GM23338 (cell line): ENCODE results near the gene PPP4R2. TPM values are rescaled to one million over a fixed set of nuclear protein-coding genes. Genes with fewer than 3 reads are reported as not detected.
"Not testable (repeated sequence)": the region's sequence is repeated elsewhere in the genome, so short reads cannot be mapped to it uniquely, and the experiment has no call there.

Experiments
- ATAC-seq: fragments of 200-7000 bp; cut with Tn5 transposase; 3 replicates; pipeline ENCODE4 v1.9.1; 2020
- DNase-seq: peaks from one replicate; pipeline ENCODE4 v3.0.0-alpha.2; 2015; ENCODE audit warnings: low spot score
- H2AFZ ChIP-seq: fragments of 200-600 bp; sonication (generic); 2 replicates; pipeline ENCODE4 v1.8.0; 2016; ENCODE audit warnings: antibody characterized with exemption, mild to moderate bottlenecking, moderate library complexity
- H3F3A ChIP-seq: fragments of 200-600 bp; sonication (generic); replicated peaks from 2 replicates; pipeline ENCODE4 v1.8.0; 2017; ENCODE audit warnings: antibody characterized with exemption, mixed run types, low read depth
- H3K27ac ChIP-seq: fragments of 200-600 bp; sonication (generic); 2 replicates; pipeline ENCODE4 v1.6.1; 2016; ENCODE audit warnings: low read depth
- H3K27me3 ChIP-seq: fragments of 200-600 bp; sonication (generic); 2 replicates; pipeline ENCODE4 v1.8.0; 2016; ENCODE audit warnings: mild to moderate bottlenecking, mixed run types, moderate library complexity; ENCODE audit not compliant: insufficient read depth
- H3K36me3 ChIP-seq: fragments of 200-600 bp; sonication (generic); 2 replicates; pipeline ENCODE4 v1.8.0; 2016; ENCODE audit warnings: mild to moderate bottlenecking; ENCODE audit not compliant: insufficient read depth
- H3K4me1 ChIP-seq: fragments of 200-600 bp; sonication (generic); 2 replicates; pipeline ENCODE4 v1.8.0; 2016; ENCODE audit warnings: mild to moderate bottlenecking, moderate library complexity; ENCODE audit not compliant: insufficient read depth
- H3K4me2 ChIP-seq: fragments of 200-600 bp; sonication (generic); 2 replicates; pipeline ENCODE4 v1.7.1; 2017; ENCODE audit warnings: mixed run types
- H3K4me3 ChIP-seq: fragments of 200-600 bp; sonication (generic); 2 replicates; pipeline ENCODE4 v1.6.1; 2016; ENCODE audit warnings: mixed run types
- H3K79me2 ChIP-seq: fragments of 200-600 bp; sonication (generic); replicated peaks from 2 replicates; pipeline ENCODE4 v1.8.0; 2017; ENCODE audit warnings: mild to moderate bottlenecking; ENCODE audit not compliant: insufficient read depth
- H3K9me2 ChIP-seq: fragments of 200-600 bp; sonication (generic); 2 replicates; pipeline ENCODE4 v1.8.0; 2017; ENCODE audit not compliant: insufficient read depth
- H4K20me1 ChIP-seq: fragments of 200-600 bp; sonication (generic); replicated peaks from 2 replicates; pipeline ENCODE4 v1.8.0; 2017; ENCODE audit warnings: mild to moderate bottlenecking; ENCODE audit not compliant: insufficient read depth
- H3K27ac Mint-ChIP-seq: 2 replicates; pipeline ENCODE4 v1.8.0; 2020; ENCODE audit warnings: inconsistent platforms, mild to moderate bottlenecking, moderate library complexity, mixed read lengths
- H3K27me3 Mint-ChIP-seq: 3 replicates; pipeline ENCODE4 v1.8.0; 2022; ENCODE audit warnings: low read depth, mild to moderate bottlenecking, moderate library complexity, mixed read lengths, inconsistent platforms; ENCODE audit not compliant: insufficient read depth, poor library complexity
- H3K36me3 Mint-ChIP-seq: 3 replicates; pipeline ENCODE4 v1.8.0; 2021; ENCODE audit warnings: low read depth, mild to moderate bottlenecking, inconsistent platforms, moderate library complexity, mixed read lengths
- H3K4me1 Mint-ChIP-seq: 3 replicates; pipeline ENCODE4 v1.8.0; 2020; ENCODE audit warnings: mild to moderate bottlenecking, inconsistent platforms, mixed read lengths
- H3K4me3 Mint-ChIP-seq: 3 replicates; pipeline ENCODE4 v1.8.0; 2021; ENCODE audit warnings: moderate library complexity, mild to moderate bottlenecking, inconsistent platforms, mixed read lengths
- H3K9me3 Mint-ChIP-seq: 3 replicates; pipeline ENCODE4 v1.8.0; 2020; ENCODE audit warnings: moderate library complexity, mild to moderate bottlenecking, inconsistent platforms, mixed read lengths
- CREB1 ChIP-seq: fragments of 250-450 bp; sonication (Bioruptor Pico); IDR thresholded peaks from 2 replicates; pipeline ENCODE4 v1.5.0; 2020; ENCODE audit warnings: low read depth, mild to moderate bottlenecking, moderate library complexity
- EZH2 ChIP-seq: fragments of 200-600 bp; sonication (generic); IDR thresholded peaks from one replicate; pipeline ENCODE4 v1.8.0; 2017; ENCODE audit warnings: antibody characterized with exemption, mild to moderate bottlenecking, low read depth; ENCODE audit not compliant: unreplicated experiment
- EZH2phosphoT487 ChIP-seq: fragments of 200-600 bp; sonication (generic); IDR thresholded peaks from one replicate; pipeline ENCODE4 v1.8.1; 2018; ENCODE audit warnings: antibody characterized with exemption; ENCODE audit not compliant: unreplicated experiment
- NANOG ChIP-seq: IDR thresholded peaks from 2 replicates; pipeline ENCODE4 v1.6.1; 2016; ENCODE audit warnings: antibody characterized with exemption, borderline replicate concordance
- REST ChIP-seq: IDR thresholded peaks from one replicate; pipeline ENCODE4 v1.6.1; 2018; ENCODE audit warnings: antibody characterized with exemption; ENCODE audit not compliant: unreplicated experiment
- ZNF331 ChIP-seq: fragments of 250-450 bp; sonication (Bioruptor Pico); IDR thresholded peaks from 2 replicates; pipeline ENCODE4 v1.5.0; 2020; ENCODE audit warnings: low read depth, mild to moderate bottlenecking, moderate library complexity
- ZNF462 ChIP-seq: fragments of 250-450 bp; sonication (Bioruptor Pico); IDR thresholded peaks from 2 replicates; pipeline ENCODE4 v1.5.0; 2020; ENCODE audit warnings: mild to moderate bottlenecking, moderate library complexity
- polyA plus RNA-seq: library from polyadenylated mRNA; unstranded; fragments of >200 nt; fragmentation: Nextera tagmentation; extraction: Ambion mirVana; gene quantifications from 2 replicates; pipeline ENCODE4 v1.2.1, GENCODE V29; 2016
- total RNA-seq: library from RNA; depleted of rRNA; stranded (reverse); fragments of >200 nt; shearing (Covaris generic); gene quantifications from 2 replicates; pipeline ENCODE4 v1.2.3, GENCODE V29; 2014

PPP4R2 gene
- total and polyA plus RNA-seq, 2 experiments from 2014 or later = 62.7 to 117 TPM

GRCh38 chr3:73066243-73066642, 69.6 kb downstream of the PPP4R2 start:
- H3K27me3 Mint-ChIP-seq, H3F3A ChIP-seq, H3K4me3 Mint-ChIP-seq, H3K27ac ChIP-seq, H3K9me2 ChIP-seq, ATAC-seq, H3K27me3 ChIP-seq, DNase-seq, H2AFZ ChIP-seq, H4K20me1 ChIP-seq, H3K4me3 ChIP-seq, H3K9me3 Mint-ChIP-seq, H3K27ac Mint-ChIP-seq, H3K4me2 ChIP-seq: not testable (repeated sequence)
- Histone ChIP-seq H3K79me2 (peaks cover 12% of the 10 kb centered on the region), H3K36me3 (peaks cover 20% of the 10 kb centered on the region; the same call in 1 of the 2 replicates), H3K4me1 (peaks cover 18% of the 10 kb centered on the region)
- Mint-ChIP-seq H3K4me1 (peaks cover 22% of the 10 kb centered on the region; the same call in 2 of the 3 replicates), H3K36me3 (peaks cover 49% of the 10 kb centered on the region)

GRCh38 chr3:73068419-73068818, 71.8 kb downstream of the PPP4R2 start:
- Histone ChIP-seq H3K4me2 (no peak overlapping the region), H3K9me2 (no peaks in the 10 kb centered on the region), H3K4me3 (no peak overlapping the region), H2AFZ (no peak overlapping the region), H3F3A (0 out of 2 replicates have a peak, but pooled peaks cover 5% of the 10 kb centered on the region), H3K27me3 (no peaks in the 10 kb centered on the region), H3K79me2 (peaks cover 7% of the 10 kb centered on the region; the same call in 1 of the 2 replicates), H3K36me3 (peaks cover 3% of the 10 kb centered on the region; the same call in 1 of the 2 replicates), H3K4me1 (peaks cover 23% of the 10 kb centered on the region), H3K27ac (0 out of 2 replicates have a peak overlapping the region, but pooled peaks have one; percentile 0), H4K20me1 (no peaks in the 10 kb centered on the region)
- H3K9me3 Mint-ChIP-seq = no peaks in the 10 kb centered on the region; the same call in 2 of the 3 replicates
- H3K4me3 Mint-ChIP-seq = no peak overlapping the region
- H3K27me3 Mint-ChIP-seq = no peaks in the 10 kb centered on the region
- TF ChIP-seq REST (no peak), CREB1 (CRISPR knock-in tag) (no peak), NANOG (no peak), EZH2 (no peak)
- ATAC-seq (no peak), DNase-seq (peak; percentile 45)
- peaks cover 32% of the 10 kb centered on the region for H3K36me3 Mint-ChIP-seq
- H3K27ac Mint-ChIP-seq = no peak overlapping the region
- peaks cover 30% of the 10 kb centered on the region for H3K4me1 Mint-ChIP-seq

- no peaks in the 10 kb centered on the region for H4K20me1 ChIP-seq
- Mint-ChIP-seq H3K27ac (no peak overlapping the region), H3K4me3 (no peak overlapping the region), H3K27me3 (no peaks in the 10 kb centered on the region), H3K36me3 (peaks cover 25% of the 10 kb centered on the region), H3K4me1 (peaks cover 30% of the 10 kb centered on the region), H3K9me3 (no peaks in the 10 kb centered on the region; the same call in 2 of the 3 replicates)
- no peak overlapping the region for H3K4me3 ChIP-seq
- H3K27ac ChIP-seq = peak overlapping the region; percentile 33; the same call in 1 of the 2 replicates
- 0 out of 2 replicates have a peak, but pooled peaks cover 5% of the 10 kb centered on the region for H3F3A ChIP-seq
- H3K36me3 ChIP-seq = no peaks in the 10 kb centered on the region; the same call in 1 of the 2 replicates
- DNase-seq (no peak), ATAC-seq (no peak)
- peaks cover 23% of the 10 kb centered on the region for H3K4me1 ChIP-seq
- H3K79me2 ChIP-seq = peaks cover 7% of the 10 kb centered on the region; the same call in 1 of the 2 replicates
- no peak overlapping the region for H3K4me2 ChIP-seq
- H3K27me3 ChIP-seq = no peaks in the 10 kb centered on the region
- H3K9me2 ChIP-seq = no peaks in the 10 kb centered on the region
- H2AFZ ChIP-seq = no peak overlapping the region
- TF ChIP-seq ZNF462 (CRISPR knock-in tag) (no peak), ZNF331 (CRISPR knock-in tag) (no peak), EZH2phosphoT487 (no peak)
These were observed 72.6 kb downstream of the PPP4R2 start for GRCh38 chr3:73069187-73069586.
